Heart left ventricle (tissue), 13 donors: ENCODE results near the gene RUNX1.

Experiments used
- CTCF ChIP-seq, 12 donors: fragments of 200-600 bp; sonication (generic) in 4 of 12; IDR thresholded peaks; one replicate each; pipeline versions ENCODE4 v1.5.0 to v1.8.0; 2018 to 2022; ENCODE audit warnings: antibody characterized with exemption in 12 of 12, mild to moderate bottlenecking in 5 of 12
- POLR2A ChIP-seq, 2 donors: fragments of 450-650 bp; IDR thresholded peaks; one replicate each; pipeline ENCODE4 v1.6.1; 2017; ENCODE audit warnings: antibody characterized with exemption in 2 of 2, mild to moderate bottlenecking in 2 of 2, moderate library complexity in 2 of 2
- donor health status: ischemic (EF 13 %, LVEDD 7.1; RV severe dilation, severe dysfunction).
- donor health status: DM: no; HTN: yes; CAD: no.
- donor health status: DM: no; HTN: no; CAD: no.
- donor health status: ischemic (EF 25% LVEDD 6.9; RV normal size, moderate dysfunction).
- donor health status: ischemic (EF 25% LVEDD 5.7; RV mildly dilated, moderate dysfunction).
- donor health status: ischemic (EF 35%, LVEDD 5.7; RV mildly dilated, moderate dysfunction).
- donor health status: nonischemic (EF 11% LVEDD 7.7; RV severe dilation, severe dysfunction).
- donor health status: DM: yes; HTN: yes; CAD: no.
- donor health status: PGD.
- donor health status: ischemic (EF 29% LVEDD 5.4; RV normal size, mild dysfunction).
- donor health status: nonischemic (EF 23%, LVEDD 6.1; RV moderate dilation, normal function).

GRCh38 chr21:35038772-35039319, 10.3 kb downstream of the RUNX1 start:
- no peak for TF ChIP-seq CTCF (IDR thresholded peaks at IDR 0.05)
- TF ChIP-seq POLR2A (IDR thresholded peaks at IDR 0.05): no peak
